Measurements from ENCODE around the gene CAMK2N1.

DNA sequence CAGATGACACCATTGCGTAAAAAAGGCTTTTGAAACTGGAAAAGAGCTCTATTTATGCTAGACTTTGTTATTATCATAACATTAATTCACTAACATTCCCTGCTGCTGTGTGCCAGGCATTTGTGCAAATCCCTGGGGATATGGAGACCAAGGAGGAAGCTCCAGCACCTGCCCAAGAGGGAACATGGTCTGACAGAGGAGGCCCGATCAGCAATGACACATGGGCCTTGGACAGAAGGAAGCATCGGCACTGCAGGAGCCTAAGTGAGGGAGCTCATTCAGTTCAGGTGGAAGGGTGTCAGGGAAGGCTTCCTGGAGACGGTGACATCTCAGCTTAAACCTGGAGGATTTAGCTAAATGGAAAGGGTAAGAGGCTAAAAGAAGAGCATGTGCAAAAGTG lies 13.9 kb downstream of the CAMK2N1 start:
- TF ChIP-seq, protein P1, sequence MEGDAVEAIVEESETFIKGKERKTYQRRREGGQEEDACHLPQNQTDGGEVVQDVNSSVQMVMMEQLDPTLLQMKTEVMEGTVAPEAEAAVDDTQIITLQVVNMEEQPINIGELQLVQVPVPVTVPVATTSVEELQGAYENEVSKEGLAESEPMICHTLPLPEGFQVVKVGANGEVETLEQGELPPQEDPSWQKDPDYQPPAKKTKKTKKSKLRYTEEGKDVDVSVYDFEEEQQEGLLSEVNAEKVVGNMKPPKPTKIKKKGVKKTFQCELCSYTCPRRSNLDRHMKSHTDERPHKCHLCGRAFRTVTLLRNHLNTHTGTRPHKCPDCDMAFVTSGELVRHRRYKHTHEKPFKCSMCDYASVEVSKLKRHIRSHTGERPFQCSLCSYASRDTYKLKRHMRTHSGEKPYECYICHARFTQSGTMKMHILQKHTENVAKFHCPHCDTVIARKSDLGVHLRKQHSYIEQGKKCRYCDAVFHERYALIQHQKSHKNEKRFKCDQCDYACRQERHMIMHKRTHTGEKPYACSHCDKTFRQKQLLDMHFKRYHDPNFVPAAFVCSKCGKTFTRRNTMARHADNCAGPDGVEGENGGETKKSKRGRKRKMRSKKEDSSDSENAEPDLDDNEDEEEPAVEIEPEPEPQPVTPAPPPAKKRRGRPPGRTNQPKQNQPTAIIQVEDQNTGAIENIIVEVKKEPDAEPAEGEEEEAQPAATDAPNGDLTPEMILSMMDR (IDR thresholded peaks at IDR 0.05; ENCODE audit: low read length), result no peak
- no peak for TF ChIP-seq EZH2 (IDR thresholded peaks at IDR 0.05; ENCODE audit: borderline replicate concordance, low read length)

Measured in OCI-LY1 (cell line).